ENCODE data around the gene DPYSL3. TPM values are rescaled to one million over a fixed set of nuclear protein-coding genes. Genes with fewer than 3 reads are reported as not detected.

Gene DPYSL3
- total RNA-seq, 1 experiment from 2014 or later = 17.2 TPM

DNA sequence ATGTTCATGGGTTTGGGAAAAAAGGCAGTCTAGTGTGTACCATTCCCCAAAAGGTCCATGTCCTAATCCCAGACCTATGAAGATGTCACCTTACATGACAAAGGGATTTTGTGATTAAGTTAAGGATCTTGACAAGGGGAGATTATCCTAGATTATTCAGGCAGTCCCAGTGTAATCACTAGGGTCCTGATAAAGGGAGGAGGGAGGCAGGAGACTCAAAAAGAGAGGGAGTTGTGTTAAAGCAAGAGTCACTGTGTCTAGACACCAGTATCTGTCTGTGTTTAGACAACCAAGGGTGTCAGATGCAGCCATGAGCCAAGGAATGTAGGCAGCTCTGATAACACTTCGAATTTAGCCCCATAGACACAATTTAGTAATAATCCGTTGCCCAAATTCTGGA is 49.5 kb downstream of the DPYSL3 start:
- ATAC-seq = no peak
- no peak overlapping the region for H3K4me3 ChIP-seq (replicated peaks in 1 of 2; ENCODE audit: low read depth in 1 of 2, low read length in 2 of 2)
- CTCF ChIA-PET = no interaction called here

DNA sequence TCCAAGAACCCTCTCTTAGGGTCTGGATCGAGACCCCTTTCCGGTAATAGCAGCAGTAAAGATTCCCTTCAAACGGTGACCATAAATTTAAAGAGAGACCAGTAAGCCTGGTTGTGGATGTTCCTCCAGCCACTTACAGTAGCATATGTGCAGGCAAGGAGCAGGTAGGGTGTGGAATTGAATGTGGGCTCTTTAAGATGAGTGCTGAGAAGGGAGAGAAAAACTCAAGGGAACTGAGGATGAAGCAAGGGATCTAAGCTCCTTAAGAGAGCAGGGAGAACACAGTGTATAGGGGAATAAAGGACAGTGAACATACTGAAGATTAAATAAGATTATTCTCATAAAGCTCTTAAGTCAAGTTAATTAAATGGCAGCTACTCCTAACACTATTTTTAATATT is 51.3 kb downstream of the DPYSL3 start:
- H3K4me1 ChIP-seq (ENCODE audit: control insufficient read depth in 1 of 2, insufficient read depth in 2 of 2, low read length in 2 of 2) = peaks cover 0 to 3% of the 10 kb centered on the region in 2 experiments; a peak in 1 of 4 replicates
- no peak overlapping the region for H3K9ac ChIP-seq (ENCODE audit: low read length)
- no peaks in the 10 kb centered on the region for H4K20me1 ChIP-seq (ENCODE audit: insufficient read depth)
- H3K36me3 ChIP-seq (ENCODE audit: control insufficient read depth in 1 of 2, insufficient read depth in 2 of 2, low read length in 2 of 2) = no peaks in the 10 kb centered on the region
- H3K4me2 ChIP-seq (ENCODE audit: low read length) = no peak overlapping the region
- ATAC-seq = no peak
- H2AFZ ChIP-seq (ENCODE audit: low read depth, low read length, poor library complexity, severe bottlenecking) = no peak overlapping the region
- H3K27me3 ChIP-seq (ENCODE audit: insufficient read depth, low read length) = 0 out of 2 replicates have a peak, but pooled peaks cover 3% of the 10 kb centered on the region
- no peak for DNase-seq (ENCODE audit: low read depth, low spot score)
- H3K9me3 ChIP-seq (ENCODE audit: control insufficient read depth in 1 of 2, insufficient read depth in 1 of 2, low read depth in 1 of 2, low read length in 2 of 2) = no peaks in the 10 kb centered on the region
- CTCF ChIA-PET = interaction anchor here (2.0 kb wide), 1 partner anchor 120 kb away, joined by 9 read pairs; no protein-coding TSS in a partner anchor
- H3K9me2 ChIP-seq (ENCODE audit: insufficient read depth) = no peaks in the 10 kb centered on the region
- intact Hi-C loops (cut with micrococcal nuclease) = no loop called here
- POLR2A ChIA-PET = no interaction called here
- H3K4me3 ChIP-seq (replicated peaks in 1 of 2; ENCODE audit: low read depth in 1 of 2, low read length in 2 of 2) = no peak overlapping the region
- RAD21 ChIA-PET (ENCODE audit: low non-redundant PET in 1 of 2, low total read pairs in 2 of 2, uncharacterized antibody in 2 of 2, unreplicated experiment in 2 of 2) = no interaction called here
- no peaks in the 10 kb centered on the region for H3K79me2 ChIP-seq (ENCODE audit: insufficient read depth, low read length)
- no TSS peak for BruUV-seq (replicated peaks)
- no peak for TF ChIP-seq POLR2AphosphoS5 (IDR thresholded peaks at IDR 0.05; ENCODE audit: low read depth, low read length)
- TF ChIP-seq, protein P1, sequence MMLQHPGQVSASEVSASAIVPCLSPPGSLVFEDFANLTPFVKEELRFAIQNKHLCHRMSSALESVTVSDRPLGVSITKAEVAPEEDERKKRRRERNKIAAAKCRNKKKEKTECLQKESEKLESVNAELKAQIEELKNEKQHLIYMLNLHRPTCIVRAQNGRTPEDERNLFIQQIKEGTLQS (IDR thresholded peaks at IDR 0.05) = no peak
- no peak for TF ChIP-seq EZH2 (IDR thresholded peaks at IDR 0.05)
- TF ChIP-seq, protein P2, sequence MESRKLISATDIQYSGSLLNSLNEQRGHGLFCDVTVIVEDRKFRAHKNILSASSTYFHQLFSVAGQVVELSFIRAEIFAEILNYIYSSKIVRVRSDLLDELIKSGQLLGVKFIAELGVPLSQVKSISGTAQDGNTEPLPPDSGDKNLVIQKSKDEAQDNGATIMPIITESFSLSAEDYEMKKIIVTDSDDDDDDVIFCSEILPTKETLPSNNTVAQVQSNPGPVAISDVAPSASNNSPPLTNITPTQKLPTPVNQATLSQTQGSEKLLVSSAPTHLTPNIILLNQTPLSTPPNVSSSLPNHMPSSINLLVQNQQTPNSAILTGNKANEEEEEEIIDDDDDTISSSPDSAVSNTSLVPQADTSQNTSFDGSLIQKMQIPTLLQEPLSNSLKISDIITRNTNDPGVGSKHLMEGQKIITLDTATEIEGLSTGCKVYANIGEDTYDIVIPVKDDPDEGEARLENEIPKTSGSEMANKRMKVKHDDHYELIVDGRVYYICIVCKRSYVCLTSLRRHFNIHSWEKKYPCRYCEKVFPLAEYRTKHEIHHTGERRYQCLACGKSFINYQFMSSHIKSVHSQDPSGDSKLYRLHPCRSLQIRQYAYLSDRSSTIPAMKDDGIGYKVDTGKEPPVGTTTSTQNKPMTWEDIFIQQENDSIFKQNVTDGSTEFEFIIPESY (IDR thresholded peaks at IDR 0.05; ENCODE audit: extremely low read depth, insufficient replicate concordance, low read length) = no peak
- TF ChIP-seq TCF7L2 (IDR thresholded peaks at IDR 0.05; ENCODE audit: borderline replicate concordance, extremely low read depth, insufficient read depth, insufficient read length) = no peak
- TF ChIP-seq ZFX (IDR thresholded peaks at IDR 0.05) = no peak
- TF ChIP-seq, protein P3, sequence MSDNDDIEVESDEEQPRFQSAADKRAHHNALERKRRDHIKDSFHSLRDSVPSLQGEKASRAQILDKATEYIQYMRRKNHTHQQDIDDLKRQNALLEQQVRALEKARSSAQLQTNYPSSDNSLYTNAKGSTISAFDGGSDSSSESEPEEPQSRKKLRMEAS (IDR thresholded peaks at IDR 0.05) = no peak
- TF ChIP-seq RAD21 (IDR thresholded peaks at IDR 0.05; ENCODE audit: low read depth) = no peak
- TF ChIP-seq ELF1 (IDR thresholded peaks at IDR 0.05; ENCODE audit: borderline replicate concordance, low read depth) = no peak
- TF ChIP-seq JUND (IDR thresholded peaks at IDR 0.05) = no peak
- TF ChIP-seq EZH2phosphoT487 (IDR thresholded peaks at IDR 0.05; ENCODE audit: borderline replicate concordance) = no peak
- no peak for TF ChIP-seq SP1 (IDR thresholded peaks at IDR 0.05; ENCODE audit: low read depth)
- TF ChIP-seq, protein P4, sequence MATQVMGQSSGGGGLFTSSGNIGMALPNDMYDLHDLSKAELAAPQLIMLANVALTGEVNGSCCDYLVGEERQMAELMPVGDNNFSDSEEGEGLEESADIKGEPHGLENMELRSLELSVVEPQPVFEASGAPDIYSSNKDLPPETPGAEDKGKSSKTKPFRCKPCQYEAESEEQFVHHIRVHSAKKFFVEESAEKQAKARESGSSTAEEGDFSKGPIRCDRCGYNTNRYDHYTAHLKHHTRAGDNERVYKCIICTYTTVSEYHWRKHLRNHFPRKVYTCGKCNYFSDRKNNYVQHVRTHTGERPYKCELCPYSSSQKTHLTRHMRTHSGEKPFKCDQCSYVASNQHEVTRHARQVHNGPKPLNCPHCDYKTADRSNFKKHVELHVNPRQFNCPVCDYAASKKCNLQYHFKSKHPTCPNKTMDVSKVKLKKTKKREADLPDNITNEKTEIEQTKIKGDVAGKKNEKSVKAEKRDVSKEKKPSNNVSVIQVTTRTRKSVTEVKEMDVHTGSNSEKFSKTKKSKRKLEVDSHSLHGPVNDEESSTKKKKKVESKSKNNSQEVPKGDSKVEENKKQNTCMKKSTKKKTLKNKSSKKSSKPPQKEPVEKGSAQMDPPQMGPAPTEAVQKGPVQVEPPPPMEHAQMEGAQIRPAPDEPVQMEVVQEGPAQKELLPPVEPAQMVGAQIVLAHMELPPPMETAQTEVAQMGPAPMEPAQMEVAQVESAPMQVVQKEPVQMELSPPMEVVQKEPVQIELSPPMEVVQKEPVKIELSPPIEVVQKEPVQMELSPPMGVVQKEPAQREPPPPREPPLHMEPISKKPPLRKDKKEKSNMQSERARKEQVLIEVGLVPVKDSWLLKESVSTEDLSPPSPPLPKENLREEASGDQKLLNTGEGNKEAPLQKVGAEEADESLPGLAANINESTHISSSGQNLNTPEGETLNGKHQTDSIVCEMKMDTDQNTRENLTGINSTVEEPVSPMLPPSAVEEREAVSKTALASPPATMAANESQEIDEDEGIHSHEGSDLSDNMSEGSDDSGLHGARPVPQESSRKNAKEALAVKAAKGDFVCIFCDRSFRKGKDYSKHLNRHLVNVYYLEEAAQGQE (IDR thresholded peaks at IDR 0.05; ENCODE audit: low read depth) = no peak
- TF ChIP-seq SIN3A (IDR thresholded peaks at IDR 0.05; ENCODE audit: low read depth) = no peak
- H3K27ac ChIP-seq (ENCODE audit: low read depth, low read length) = no peak overlapping the region

More for the DNA sequence above, 49.5 kb downstream of the DPYSL3 start:
- no peak for DNase-seq (ENCODE audit: low read depth, low spot score)
- Histone ChIP-seq H3K9ac (ENCODE audit: low read length) (no peak overlapping the region), H3K9me2 (ENCODE audit: insufficient read depth) (no peaks in the 10 kb centered on the region), H3K79me2 (ENCODE audit: insufficient read depth, low read length) (no peaks in the 10 kb centered on the region), H3K4me2 (ENCODE audit: low read length) (no peak overlapping the region), H3K4me1 (ENCODE audit: control insufficient read depth in 1 of 2, insufficient read depth in 2 of 2, low read length in 2 of 2) (no peaks in the 10 kb centered on the region), H3K27ac (ENCODE audit: low read depth, low read length) (no peak overlapping the region), H4K20me1 (ENCODE audit: insufficient read depth) (no peaks in the 10 kb centered on the region), H3K36me3 (ENCODE audit: control insufficient read depth in 1 of 2, insufficient read depth in 2 of 2, low read length in 2 of 2) (no peaks in the 10 kb centered on the region), H3K9me3 (ENCODE audit: control insufficient read depth in 1 of 2, insufficient read depth in 1 of 2, low read depth in 1 of 2, low read length in 2 of 2) (no peaks in the 10 kb centered on the region), H3K27me3 (ENCODE audit: insufficient read depth, low read length) (0 out of 2 replicates have a peak, but pooled peaks cover 3% of the 10 kb centered on the region), H2AFZ (ENCODE audit: low read depth, low read length, poor library complexity, severe bottlenecking) (no peak overlapping the region)
- ChIA-PET POLR2A (no interaction called here), RAD21 (ENCODE audit: low non-redundant PET in 1 of 2, low total read pairs in 2 of 2, uncharacterized antibody in 2 of 2, unreplicated experiment in 2 of 2) (no interaction called here)
- BruUV-seq (replicated peaks) = no TSS peak
- TF ChIP-seq, protein P1 (IDR thresholded peaks at IDR 0.05) = no peak
- TF ChIP-seq SRF (IDR thresholded peaks at IDR 0.05; ENCODE audit: low read depth) (no peak), CEBPB (IDR thresholded peaks at IDR 0.05; ENCODE audit: low read depth) (no peak)
- intact Hi-C loops (cut with micrococcal nuclease) = loop anchor here (10.0 kb wide), 1 partner anchor 364 kb away; no protein-coding TSS in a partner anchor
